ENCODE data around the gene AP1M1. TPM values are rescaled to one million over a fixed set of nuclear protein-coding genes. Genes with fewer than 3 reads are reported as not detected.

Gene AP1M1
- 100 to 1,000 TPM; 184 to 186 TPM for total RNA-seq

GRCh38 chr19:16197622-16198369 lies at the start of gene AP1M1:
AP1M1 (plus strand) TSS chr19:16197911; CDS start chr19:16198027, 116 bp downstream.
- H3K4me3 Mint-ChIP-seq, result peak within 1 kb of the TSS; percentile 97
- peaks cover 40% of the 10 kb centered on the region for H3K36me3 Mint-ChIP-seq (ENCODE audit: low read depth)
- peak; percentile 93 for ATAC-seq
- H3K27me3 Mint-ChIP-seq (ENCODE audit: low read depth), result no peaks in the 10 kb centered on the region
- DNase-seq, result peak; percentile 99
- POLR2A ChIA-PET, result interaction anchor here (0.6 to 2.0 kb wide), 12 partner anchors 9 to 273 kb away, joined by 3 to 16 read pairs (median 3); partner anchors contain the start of genes FAM32A, KLF2 and TPM4
- peak within 1 kb of the TSS; percentile 95 for H3K27ac Mint-ChIP-seq
- peaks cover 52% of the 10 kb centered on the region for H3K4me1 Mint-ChIP-seq (ENCODE audit: low read depth)
- H3K9me3 Mint-ChIP-seq (ENCODE audit: insufficient read depth), result no peaks in the 10 kb centered on the region
- CTCF ChIA-PET, result interaction anchor here (0.8 to 3.7 kb wide), 7 partner anchors 10 to 189 kb away, joined by 3 to 22 read pairs (median 5); partner anchors contain the start of genes FAM32A and HSH2D

- Mint-ChIP-seq H3K36me3 (ENCODE audit: low read depth) (peaks cover 70% of the 10 kb centered on the region), H3K9me3 (ENCODE audit: insufficient read depth) (no peaks in the 10 kb centered on the region), H3K27ac (peak overlapping the region; percentile 80), H3K4me1 (ENCODE audit: low read depth) (peaks cover 52% of the 10 kb centered on the region), H3K4me3 (peak overlapping the region; percentile 54), H3K27me3 (ENCODE audit: low read depth) (no peaks in the 10 kb centered on the region)
- no peak for ATAC-seq
- no peak for DNase-seq
- ChIA-PET CTCF (interaction anchor here (1.3 to 3.8 kb wide), 4 partner anchors 36 to 107 kb away, joined by 3 to 12 read pairs (median 6); partner anchors contain the start of gene FAM32A), POLR2A (interaction anchor here (0.8 to 1.6 kb wide), 5 partner anchors 10 to 78 kb away, joined by 3 to 8 read pairs (median 4); partner anchors contain the start of gene FAM32A)
Observed at GRCh38 chr19:16148443-16149229, 49.1 kb upstream of the AP1M1 start.

DNA sequence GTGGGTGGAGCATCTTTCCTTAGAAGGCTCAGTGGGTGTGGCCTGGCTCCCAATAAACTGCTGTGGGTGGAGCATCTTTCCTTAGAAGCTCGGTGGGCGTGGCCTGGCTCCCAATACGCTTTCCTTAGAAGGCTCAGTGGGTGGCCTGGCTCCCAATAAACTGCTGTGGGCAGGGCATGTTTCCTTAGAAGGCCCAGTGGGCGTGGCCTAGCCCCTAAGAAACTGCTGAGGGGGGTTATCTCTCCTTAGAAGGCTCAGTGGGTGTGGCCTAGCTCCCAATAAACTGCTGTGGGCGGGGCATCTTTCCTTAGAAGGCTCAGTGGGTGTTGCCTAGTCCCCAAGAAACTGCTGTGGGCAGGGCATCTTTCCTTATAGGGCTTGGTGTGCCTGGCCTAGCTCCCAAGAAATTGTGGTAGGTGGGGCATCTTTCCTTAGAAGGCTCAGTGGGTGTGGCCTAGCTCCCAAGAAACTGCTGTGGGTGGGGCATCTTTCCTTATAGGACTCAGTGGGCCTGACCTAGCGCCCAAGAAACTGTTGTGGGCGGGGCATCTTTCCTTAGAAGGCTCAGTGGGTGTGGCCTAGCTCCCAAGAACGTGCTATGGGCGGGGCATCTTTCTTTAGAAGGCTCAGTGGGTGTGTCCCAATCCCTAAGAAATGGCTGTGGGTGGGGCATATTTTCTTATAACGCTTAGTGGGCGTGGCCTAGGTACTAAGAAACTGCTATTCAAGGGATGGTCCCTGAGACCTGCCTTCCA lies 44.0 kb upstream of the AP1M1 start:
- no peak overlapping the region for H3K4me3 Mint-ChIP-seq
- no peaks in the 10 kb centered on the region for H3K9me3 Mint-ChIP-seq (ENCODE audit: insufficient read depth)
- DNase-seq (peak; percentile 39), ATAC-seq (peak; percentile 36)
- peaks cover 64% of the 10 kb centered on the region for H3K4me1 Mint-ChIP-seq (ENCODE audit: low read depth)
- no peaks in the 10 kb centered on the region for H3K27me3 Mint-ChIP-seq (ENCODE audit: low read depth)
- H3K27ac Mint-ChIP-seq, result no peak overlapping the region
- ChIA-PET POLR2A (interaction anchor here (0.9 to 2.8 kb wide), 5 partner anchors 9 to 67 kb away, joined by 3 to 15 read pairs (median 4); partner anchors contain the start of gene HSH2D), CTCF (interaction anchor here (1.3 kb wide), 1 partner anchor 10 kb away, joined by 4 read pairs; the partner anchor contains the start of gene HSH2D)
- peaks cover 91% of the 10 kb centered on the region for H3K36me3 Mint-ChIP-seq (ENCODE audit: low read depth)

GRCh38 chr19:16154557-16154956 lies 43.2 kb upstream of the AP1M1 start:
- no peak for DNase-seq
- Mint-ChIP-seq H3K27me3 (ENCODE audit: low read depth) (no peaks in the 10 kb centered on the region), H3K4me1 (ENCODE audit: low read depth) (peaks cover 56% of the 10 kb centered on the region), H3K27ac (peak overlapping the region; percentile 65), H3K36me3 (ENCODE audit: low read depth) (peaks cover 83% of the 10 kb centered on the region), H3K9me3 (ENCODE audit: insufficient read depth) (no peaks in the 10 kb centered on the region), H3K4me3 (no peak overlapping the region)
- ChIA-PET POLR2A (interaction anchor here (0.9 to 2.8 kb wide), 4 partner anchors 10 to 14 kb away, joined by 3 to 15 read pairs (median 4); partner anchors contain the start of gene HSH2D), CTCF (interaction anchor here (1.1 to 1.3 kb wide), 2 partner anchors 11 to 80 kb away, joined by 3 to 4 read pairs; partner anchors contain the start of gene HSH2D)
- no peak for ATAC-seq

DNA sequence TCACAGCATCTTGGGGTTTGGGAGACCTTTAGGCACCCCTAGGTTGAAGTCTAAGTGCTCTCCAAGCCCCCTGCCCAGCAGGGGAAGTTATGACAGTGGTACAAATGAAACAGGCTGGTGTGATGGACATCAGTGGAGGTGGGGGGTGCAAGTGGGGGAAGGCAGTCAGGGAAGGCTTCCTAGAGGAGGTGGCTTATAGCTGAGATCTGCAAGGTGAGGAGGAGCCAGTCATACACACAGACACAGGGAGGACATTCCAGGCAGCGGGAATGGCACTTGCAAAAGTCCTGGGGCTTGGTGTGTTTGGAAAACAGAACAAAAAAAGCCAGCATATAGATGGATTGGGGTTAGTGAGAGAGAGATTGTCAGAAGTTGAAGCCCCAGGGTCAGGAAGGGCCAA lies 42.6 kb upstream of the AP1M1 start:
- ATAC-seq (no peak), DNase-seq (no peak)
- peaks cover 52% of the 10 kb centered on the region for H3K4me1 Mint-ChIP-seq (ENCODE audit: low read depth)
- H3K36me3 Mint-ChIP-seq (ENCODE audit: low read depth), result peaks cover 77% of the 10 kb centered on the region
- no peaks in the 10 kb centered on the region for H3K27me3 Mint-ChIP-seq (ENCODE audit: low read depth)
- CTCF ChIA-PET, result interaction anchor here (1.1 kb wide), 1 partner anchor 80 kb away, joined by 3 read pairs; no protein-coding TSS in a partner anchor
- H3K9me3 Mint-ChIP-seq (ENCODE audit: insufficient read depth), result no peaks in the 10 kb centered on the region
- POLR2A ChIA-PET, result interaction anchor here (1.1 to 1.9 kb wide), 2 partner anchors 14 to 15 kb away, joined by 3 to 4 read pairs; no protein-coding TSS in a partner anchor
- no peak overlapping the region for H3K4me3 Mint-ChIP-seq
- peak overlapping the region; percentile 65 for H3K27ac Mint-ChIP-seq

DNA sequence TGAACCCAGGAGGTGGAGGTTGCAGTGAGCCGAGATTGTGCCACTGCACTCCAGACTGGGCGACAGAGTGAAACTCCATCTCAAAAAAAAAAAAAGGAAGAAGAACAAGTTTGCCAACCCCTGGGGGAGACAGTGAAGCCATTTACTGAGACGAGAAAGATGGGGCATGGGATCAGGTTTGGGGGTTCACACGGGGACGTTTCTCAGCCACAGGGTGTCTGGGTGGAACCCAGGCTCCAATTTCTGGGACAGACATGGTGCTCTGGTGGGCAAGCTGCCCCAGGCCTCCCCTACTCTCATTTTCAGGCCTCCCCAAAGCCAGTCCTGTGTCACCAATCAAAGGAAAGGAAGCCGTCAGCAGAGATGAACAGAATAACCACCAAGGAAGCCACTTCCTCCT lies 40.8 kb upstream of the AP1M1 start:
- peak overlapping the region; percentile 43 for H3K27ac Mint-ChIP-seq
- ATAC-seq, result no peak
- CTCF ChIA-PET, result interaction anchor here (1.5 kb wide), 1 partner anchor 13 kb away, joined by 4 read pairs; the partner anchor contains the start of gene HSH2D
- POLR2A ChIA-PET, result interaction anchor here (0.7 to 2.0 kb wide), 5 partner anchors 11 to 339 kb away, joined by 4 to 9 read pairs (median 4); partner anchors contain the start of genes C19orf44, CALR3, FAM32A and HSH2D
- H3K4me3 Mint-ChIP-seq, result no peak overlapping the region
- peaks cover 65% of the 10 kb centered on the region for H3K4me1 Mint-ChIP-seq (ENCODE audit: low read depth)
- peaks cover 62% of the 10 kb centered on the region for H3K36me3 Mint-ChIP-seq (ENCODE audit: low read depth)
- no peak for DNase-seq
- no peaks in the 10 kb centered on the region for H3K9me3 Mint-ChIP-seq (ENCODE audit: insufficient read depth)
- H3K27me3 Mint-ChIP-seq (ENCODE audit: low read depth), result no peaks in the 10 kb centered on the region

DNA sequence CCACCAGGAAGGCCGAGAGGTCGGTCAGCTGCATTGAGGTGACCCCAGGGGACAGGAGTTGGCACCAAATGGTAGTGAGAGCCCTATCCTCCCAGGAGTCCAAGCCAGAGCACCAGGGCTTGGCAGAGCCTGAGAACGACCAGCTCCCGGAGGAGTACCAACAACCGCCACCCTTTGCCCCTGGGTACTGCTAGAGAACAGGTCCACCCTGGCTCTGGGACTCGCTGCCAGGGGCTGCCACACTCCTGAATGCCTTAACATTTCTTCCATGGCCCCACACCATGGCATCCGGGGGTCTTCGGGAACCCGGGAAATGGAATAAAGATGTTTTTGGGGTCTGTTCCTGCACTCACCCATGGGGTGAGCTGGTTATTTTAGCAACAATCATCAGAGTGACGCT lies 40.1 kb upstream of the AP1M1 start:
- POLR2A ChIA-PET, result interaction anchor here (0.6 to 2.0 kb wide), 7 partner anchors 8 to 338 kb away, joined by 3 to 9 read pairs (median 4); partner anchors contain the start of genes C19orf44, CALR3, FAM32A and HSH2D
- H3K36me3 Mint-ChIP-seq (ENCODE audit: low read depth), result peaks cover 58% of the 10 kb centered on the region
- CTCF ChIA-PET, result interaction anchor here (1.5 kb wide), 1 partner anchor 14 kb away, joined by 4 read pairs; the partner anchor contains the start of gene HSH2D
- H3K4me3 Mint-ChIP-seq, result no peak overlapping the region
- peaks cover 64% of the 10 kb centered on the region for H3K4me1 Mint-ChIP-seq (ENCODE audit: low read depth)
- no peak for ATAC-seq
- no peak for DNase-seq
- H3K27ac Mint-ChIP-seq, result no peak overlapping the region
- no peaks in the 10 kb centered on the region for H3K9me3 Mint-ChIP-seq (ENCODE audit: insufficient read depth)
- H3K27me3 Mint-ChIP-seq (ENCODE audit: low read depth), result no peaks in the 10 kb centered on the region

DNA sequence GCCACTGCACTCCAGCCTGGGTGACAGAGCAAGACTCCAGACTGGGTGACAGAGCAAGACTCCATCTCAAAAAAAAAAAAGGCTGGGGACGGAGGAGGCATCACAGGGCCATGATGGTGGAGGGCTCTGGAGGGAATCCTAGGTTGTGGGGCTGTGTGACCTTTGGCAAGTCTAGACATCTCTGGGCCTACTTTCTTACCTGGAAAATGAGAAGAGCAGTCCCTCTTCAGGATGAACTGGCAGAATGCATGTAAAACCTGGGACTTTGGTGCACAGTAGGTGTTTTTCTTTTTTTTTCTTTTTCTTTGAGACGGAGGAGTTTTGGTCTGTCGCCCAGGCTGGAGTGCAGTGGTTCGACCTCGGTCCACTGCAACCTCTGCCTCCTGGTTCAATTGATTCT lies 38.1 kb upstream of the AP1M1 start:
- Mint-ChIP-seq H3K4me1 (ENCODE audit: low read depth) (peaks cover 44% of the 10 kb centered on the region), H3K4me3 (no peak overlapping the region), H3K27ac (peak overlapping the region; percentile 49), H3K36me3 (ENCODE audit: low read depth) (peaks cover 37% of the 10 kb centered on the region), H3K9me3 (ENCODE audit: insufficient read depth) (no peaks in the 10 kb centered on the region), H3K27me3 (ENCODE audit: low read depth) (no peaks in the 10 kb centered on the region)
- ChIA-PET POLR2A (interaction anchor here (1.0 to 1.8 kb wide), 3 partner anchors 11 to 16 kb away, joined by 3 to 8 read pairs (median 5); partner anchors contain the start of gene HSH2D), CTCF (no interaction called here)
- no peak for DNase-seq
- no peak for ATAC-seq

DNA sequence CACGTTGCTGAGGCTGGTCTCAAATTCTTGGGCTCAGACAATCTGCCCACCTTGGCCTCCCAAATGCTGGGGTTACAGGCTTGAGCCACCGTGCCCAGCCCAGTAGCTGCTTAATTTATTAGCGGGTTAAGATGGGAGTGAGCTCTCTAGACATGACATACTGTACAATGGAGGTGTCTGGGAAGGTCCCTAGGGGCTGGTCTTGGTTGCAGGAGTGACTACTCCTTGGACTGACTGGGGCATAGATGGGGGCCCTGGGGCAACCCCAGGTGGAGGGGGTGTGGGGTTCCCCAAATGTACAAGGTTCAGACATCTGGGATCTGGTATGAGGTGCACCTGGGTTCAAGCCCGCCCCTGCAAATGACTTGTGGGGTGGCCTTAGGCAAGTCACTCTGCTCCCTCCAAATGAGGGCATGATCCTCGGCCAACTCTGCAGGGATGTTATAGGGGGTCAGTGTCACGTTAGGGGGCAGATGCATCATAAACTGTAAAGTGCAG lies 37.2 kb upstream of the AP1M1 start:
- CTCF ChIA-PET, result interaction anchor here (0.8 kb wide), 1 partner anchor 118 kb away, joined by 4 read pairs; no protein-coding TSS in a partner anchor
- peak; percentile 13 for ATAC-seq

DNA sequence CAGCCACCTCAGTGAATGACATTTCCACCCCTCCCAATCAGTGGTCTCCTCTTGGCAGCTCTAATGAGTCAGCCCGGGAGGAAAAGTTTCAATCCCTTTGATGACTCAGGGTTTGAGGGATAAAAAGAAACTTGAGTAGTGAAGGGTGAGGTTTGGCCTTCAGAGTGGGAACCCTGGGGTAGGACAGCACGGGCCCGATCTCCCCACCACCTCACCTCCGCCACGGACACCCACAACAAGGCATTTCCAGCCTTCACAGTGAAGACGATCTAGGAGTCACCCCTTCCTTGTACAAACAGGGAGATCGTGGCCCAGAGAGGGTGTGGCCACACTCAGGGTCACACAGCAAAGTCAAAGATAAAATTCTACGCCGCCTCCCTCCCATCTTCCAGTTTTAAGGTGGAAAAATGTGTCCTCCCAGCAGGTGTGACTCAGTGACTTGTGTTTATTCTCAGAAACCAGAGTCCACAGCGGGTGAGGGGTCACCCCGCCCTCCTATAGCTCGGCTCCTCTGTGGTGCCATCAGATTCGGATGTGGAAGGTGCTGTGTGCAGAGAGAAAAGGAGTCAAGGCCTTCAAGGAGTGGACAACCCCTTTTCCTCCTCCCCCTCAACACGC lies 36.7 kb upstream of the AP1M1 start:
- ATAC-seq, result peak; percentile 62
- Mint-ChIP-seq H3K27me3 (ENCODE audit: low read depth) (no peaks in the 10 kb centered on the region), H3K4me1 (ENCODE audit: low read depth) (peaks cover 33% of the 10 kb centered on the region), H3K36me3 (ENCODE audit: low read depth) (peaks cover 24% of the 10 kb centered on the region), H3K9me3 (ENCODE audit: insufficient read depth) (no peaks in the 10 kb centered on the region), H3K4me3 (no peak overlapping the region), H3K27ac (peak overlapping the region; percentile 68)
- no peak for DNase-seq
- ChIA-PET CTCF (interaction anchor here (1.1 to 1.4 kb wide), 3 partner anchors 17 to 48 kb away, joined by 3 to 7 read pairs (median 4); partner anchors contain the start of genes FAM32A and HSH2D), POLR2A (interaction anchor here (1.0 to 1.8 kb wide), 4 partner anchors 13 to 18 kb away, joined by 4 to 8 read pairs (median 6); partner anchors contain the start of gene HSH2D)

More for the DNA sequence above, 37.2 kb upstream of the AP1M1 start:
- Mint-ChIP-seq H3K4me1 (ENCODE audit: low read depth) (peaks cover 36% of the 10 kb centered on the region), H3K27ac (peak overlapping the region; percentile 68), H3K36me3 (ENCODE audit: low read depth) (peaks cover 29% of the 10 kb centered on the region), H3K27me3 (ENCODE audit: low read depth) (no peaks in the 10 kb centered on the region), H3K4me3 (no peak overlapping the region), H3K9me3 (ENCODE audit: insufficient read depth) (no peaks in the 10 kb centered on the region)
- POLR2A ChIA-PET, result interaction anchor here (1.0 to 1.8 kb wide), 3 partner anchors 14 to 17 kb away, joined by 5 to 8 read pairs (median 6); partner anchors contain the start of gene HSH2D
- no peak for DNase-seq
